Stimulated activated CD4-positive, alpha-beta T cell treated with anti-CD3 and anti-CD28 coated beads, TNF-alpha, amount 100 ng/mL, for 48 hours (primary cell): Measurements from ENCODE around the gene DMXL2.
"Not testable (repeated sequence)": the region's sequence is repeated elsewhere in the genome, so short reads cannot be mapped to it uniquely, and the experiment has no call there.

ENCODE experiments used
- DNase-seq, 3 donors: peaks; one replicate each; pipeline ENCODE4 v3.0.0-alpha.2; 2020; ENCODE audit warnings: low read depth in 3 of 3

Gene DMXL2

DNA sequence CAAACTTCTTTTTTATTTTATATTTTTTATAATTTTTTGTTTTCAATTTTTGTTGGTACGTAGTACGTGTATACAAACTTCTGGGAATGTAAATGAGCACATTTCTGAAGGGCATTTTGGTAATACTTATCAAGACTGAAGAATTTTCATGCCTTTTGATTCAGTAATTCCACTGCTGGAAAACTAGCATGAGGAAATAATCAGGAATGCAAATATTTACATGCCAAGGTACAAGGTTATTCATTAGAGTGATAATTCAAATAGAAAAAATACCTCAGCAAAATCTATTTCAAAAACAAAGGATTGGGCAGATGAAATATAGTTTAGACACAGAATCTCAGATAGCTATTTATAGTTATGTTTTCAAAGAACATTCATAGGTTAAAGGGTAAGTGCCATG lies 128.7 kb downstream of the DMXL2 start:
- no peak for DNase-seq

DNA sequence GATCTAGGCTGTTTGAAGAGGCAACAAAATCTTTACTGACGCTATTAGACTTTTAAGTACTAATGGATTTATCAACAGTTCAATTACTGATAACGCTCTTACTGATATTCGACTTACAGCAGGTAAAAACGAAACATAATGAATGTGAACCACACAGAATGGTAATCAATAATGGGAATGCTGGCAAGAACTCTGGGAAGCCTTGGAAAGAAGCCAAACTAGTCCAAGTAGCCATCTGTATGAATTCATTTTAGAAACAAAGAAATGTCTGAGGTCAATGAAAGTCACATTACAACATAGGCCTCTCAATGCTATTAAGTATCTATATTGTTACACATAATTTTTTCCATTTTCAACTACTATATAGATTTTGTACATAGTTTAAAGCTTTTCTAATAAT lies 130.0 kb downstream of the DMXL2 start:
- DNase-seq: no peak

DNA sequence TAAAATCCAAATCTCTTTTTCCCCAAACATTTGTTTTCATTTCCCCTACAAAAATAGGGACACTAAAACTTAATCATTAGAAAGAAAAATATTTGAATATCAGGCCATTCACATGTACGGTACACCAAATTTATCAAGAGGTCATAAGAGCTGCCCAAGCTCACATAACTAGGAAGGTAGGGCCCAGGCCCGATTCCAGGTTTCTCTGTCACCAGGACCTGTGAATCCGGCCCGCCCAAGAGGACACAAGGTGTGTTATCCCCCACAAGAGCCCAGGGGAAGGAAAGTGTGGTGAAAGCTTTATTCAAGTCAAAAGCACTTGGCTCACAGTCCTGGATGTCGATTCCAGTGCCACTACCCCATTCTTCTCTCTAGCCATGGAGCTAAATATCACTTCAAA lies 130.6 kb downstream of the DMXL2 start:
- DNase-seq: no peak

DNA sequence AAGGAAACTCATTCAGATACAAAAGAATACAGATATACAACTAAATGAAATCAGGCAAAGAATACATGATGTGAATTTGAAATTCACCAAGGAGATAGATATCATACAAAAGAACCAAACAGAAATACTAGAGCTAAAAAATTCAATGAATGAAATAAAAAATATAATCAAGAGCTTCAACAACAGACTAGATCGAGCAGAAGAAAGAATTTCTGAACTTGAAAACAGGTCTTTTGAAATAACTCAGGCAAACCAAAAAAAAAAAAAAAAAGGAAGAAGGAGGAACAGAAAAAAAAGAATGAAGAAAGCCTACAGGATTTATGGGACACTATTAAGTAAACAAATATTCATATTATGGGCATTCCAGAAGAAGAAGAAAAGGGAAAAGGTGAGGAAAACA lies 137.8 kb downstream of the DMXL2 start:
- no peak for DNase-seq

DNA sequence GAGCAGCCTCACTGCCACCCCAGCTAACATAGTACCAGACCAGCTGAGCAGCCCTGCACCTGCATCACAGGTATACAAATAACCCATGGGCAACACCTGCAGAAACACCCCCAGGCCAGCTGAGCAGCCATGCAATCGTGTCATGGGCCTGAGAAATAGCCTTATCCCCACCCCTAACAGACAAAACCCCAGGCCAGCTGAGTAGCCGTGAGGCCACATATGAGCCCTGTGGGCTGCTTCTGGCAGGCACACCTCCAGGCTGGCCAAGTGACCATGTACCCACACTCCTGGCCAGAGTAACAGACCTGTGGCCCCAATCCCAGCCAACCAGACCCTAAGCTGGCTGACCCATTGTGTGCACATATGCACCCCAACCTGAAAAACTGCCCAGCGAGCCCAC lies 138.6 kb downstream of the DMXL2 start:
- DNase-seq: no peak

DNA sequence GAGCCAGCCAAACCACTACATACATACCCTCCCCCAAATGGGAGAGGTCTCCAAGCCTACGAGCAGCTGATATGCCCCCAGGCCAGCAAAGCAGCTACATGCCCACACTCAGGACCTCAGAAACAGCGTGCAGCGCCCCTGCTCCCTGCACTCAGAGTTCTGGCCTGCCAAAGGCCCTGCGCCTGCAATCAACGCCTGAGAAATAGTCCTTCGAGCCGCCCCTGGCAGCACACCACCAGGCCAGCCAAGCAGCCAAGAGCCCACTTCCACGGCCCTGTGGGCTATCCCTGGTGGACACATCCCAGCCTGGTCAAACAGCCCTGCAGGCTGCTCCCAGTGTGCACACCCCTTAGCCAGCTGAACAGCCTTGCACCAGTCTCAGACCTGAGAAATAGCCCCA lies 139.1 kb downstream of the DMXL2 start:
- no peak for DNase-seq

DNA sequence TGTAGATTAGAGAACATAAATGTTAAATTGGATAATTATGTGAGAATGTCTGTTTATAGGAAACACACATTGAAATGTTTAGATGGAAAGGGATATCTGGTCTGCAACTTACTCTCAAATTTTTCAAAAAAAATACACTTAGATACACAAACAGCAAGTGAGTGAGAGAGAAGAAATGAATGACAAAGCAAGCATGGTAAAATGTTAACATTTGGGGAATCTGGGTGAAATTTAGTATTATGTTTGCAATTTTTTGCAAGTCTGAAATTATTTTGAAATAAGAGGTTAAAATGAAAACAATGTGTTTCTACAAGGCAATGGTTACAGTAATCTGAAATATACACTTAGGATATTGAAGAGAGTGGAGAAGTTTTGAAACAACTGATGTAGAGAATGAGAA lies 146.8 kb downstream of the DMXL2 start:
- DNase-seq: no peak

DNA sequence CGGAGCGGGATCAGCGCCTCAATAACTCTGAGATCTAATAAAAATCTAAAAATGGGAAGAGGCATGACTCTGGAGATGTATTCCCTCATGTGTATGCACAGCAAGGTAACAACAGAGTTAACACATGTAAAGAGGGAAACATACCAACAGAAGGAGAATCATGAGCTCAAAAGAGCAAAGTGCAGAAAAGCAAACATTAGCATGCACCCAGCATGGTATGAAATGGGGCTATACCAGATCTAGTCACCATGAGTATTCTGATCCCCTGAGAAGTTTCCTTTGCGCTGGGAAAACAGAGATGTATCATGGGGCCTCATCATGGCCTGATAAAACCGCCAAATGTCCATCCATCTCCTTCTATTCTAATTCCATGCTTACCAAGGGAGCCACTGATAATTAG lies 152.1 kb downstream of the DMXL2 start:
- no peak for DNase-seq

DNA sequence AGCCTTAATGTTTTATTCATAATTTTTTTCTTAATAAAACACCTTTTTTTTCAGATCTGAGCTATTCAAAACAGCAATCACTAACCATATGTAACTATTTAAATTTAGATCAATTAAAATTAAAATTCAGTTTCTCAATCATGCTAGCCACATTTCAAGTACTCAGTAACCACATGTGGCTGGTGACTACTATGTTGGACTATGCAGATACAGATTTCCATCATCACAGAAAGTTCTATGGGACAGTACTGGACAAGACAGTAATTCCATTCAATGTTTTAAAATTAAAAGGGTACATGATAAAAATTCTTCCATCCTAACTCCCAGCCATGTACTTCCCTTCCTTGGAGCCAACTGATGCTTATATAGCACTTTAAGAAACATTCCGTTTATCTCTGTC lies 161.8 kb downstream of the DMXL2 start:
- DNase-seq: no peak

DNA sequence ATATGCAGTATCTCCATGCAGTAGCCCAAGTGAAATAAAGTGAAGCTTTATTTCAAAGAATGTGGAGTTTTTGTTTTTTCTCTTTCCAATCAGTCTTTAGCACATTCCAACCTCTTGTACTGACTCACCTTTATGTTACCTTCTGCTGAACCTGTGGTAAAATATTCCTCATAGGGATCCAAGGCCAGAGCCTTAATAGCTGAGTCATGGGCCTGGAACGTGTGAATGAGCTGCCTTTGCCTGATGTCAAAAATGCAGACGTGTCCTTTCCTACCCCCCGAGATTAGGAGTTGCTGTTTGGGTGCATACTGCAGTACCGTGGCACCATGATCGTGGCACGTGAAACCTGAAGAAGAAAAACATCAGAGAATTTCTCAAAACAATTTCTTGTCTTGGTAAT lies 172.6 kb downstream of the DMXL2 start:
- DNase-seq: no peak

DNA sequence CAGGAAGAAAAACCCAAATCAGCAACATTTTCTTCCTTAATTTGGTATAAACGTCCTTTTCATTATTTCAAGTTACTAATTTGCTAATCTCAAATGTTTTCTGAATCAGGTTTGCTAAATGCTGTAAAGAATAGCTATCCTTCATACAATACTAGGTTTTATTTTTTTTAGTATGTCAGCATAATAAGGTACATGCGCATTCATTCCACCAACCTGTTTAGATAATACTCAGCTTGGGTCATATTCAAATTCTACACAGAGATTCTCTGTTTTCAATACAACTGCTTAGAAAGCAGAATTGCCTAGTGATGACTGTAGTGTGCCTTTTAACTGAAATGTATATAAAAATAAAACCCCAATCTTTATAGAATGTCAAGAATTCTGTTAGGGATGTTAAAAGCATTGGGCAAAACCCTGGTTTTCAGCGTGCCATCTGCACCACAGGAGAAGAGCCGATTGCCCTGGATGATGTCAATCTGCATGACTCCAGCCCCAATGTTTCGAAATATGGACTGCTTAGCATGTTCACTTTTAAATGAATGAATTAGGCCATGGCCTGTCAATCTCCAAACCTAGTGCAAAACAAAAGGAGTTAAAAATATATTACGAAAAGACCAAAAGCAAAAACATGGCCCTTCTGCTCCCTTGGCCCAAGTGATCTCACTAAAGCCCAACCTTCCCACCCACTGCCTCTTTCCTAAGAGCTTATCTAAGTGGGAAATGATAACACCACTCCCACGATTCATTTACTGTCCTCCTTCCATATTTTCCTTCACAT lies 173.8 kb downstream of the DMXL2 start:
- no peak for DNase-seq

DNA sequence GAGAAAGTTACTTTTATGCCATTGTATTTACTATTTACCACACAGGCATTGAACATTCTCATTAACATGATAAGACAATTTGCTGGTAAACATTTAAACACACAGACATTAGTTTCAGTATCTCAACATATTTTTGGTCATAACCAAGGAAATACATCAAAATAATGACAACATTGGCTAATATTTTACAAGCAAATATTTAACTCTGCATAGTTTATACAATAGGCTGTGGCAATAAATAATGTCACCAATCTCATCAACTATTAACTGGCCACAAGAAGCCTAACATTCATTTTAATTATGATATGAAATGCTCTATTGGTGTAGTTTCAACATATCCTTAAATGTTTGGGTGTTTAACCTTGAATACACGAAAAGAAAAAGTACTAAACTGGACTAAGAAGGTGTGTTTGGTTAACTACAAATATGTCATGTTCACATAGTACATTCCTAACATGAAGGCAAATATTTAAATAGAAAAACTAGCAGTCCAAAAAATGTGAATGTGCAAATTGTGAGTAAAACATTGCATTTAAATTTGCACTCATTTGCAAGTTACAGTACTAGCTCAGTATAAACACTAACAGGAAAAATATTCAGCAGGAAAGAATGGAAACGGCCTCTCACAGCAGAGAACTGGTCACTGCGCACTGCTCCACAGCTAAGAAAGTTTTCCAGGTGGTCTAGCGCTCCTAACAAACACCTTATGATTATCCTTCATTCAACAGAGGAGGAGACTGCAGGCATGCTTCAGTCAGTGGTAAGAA lies 174.5 kb downstream of the DMXL2 start:
- no peak for DNase-seq

DNA sequence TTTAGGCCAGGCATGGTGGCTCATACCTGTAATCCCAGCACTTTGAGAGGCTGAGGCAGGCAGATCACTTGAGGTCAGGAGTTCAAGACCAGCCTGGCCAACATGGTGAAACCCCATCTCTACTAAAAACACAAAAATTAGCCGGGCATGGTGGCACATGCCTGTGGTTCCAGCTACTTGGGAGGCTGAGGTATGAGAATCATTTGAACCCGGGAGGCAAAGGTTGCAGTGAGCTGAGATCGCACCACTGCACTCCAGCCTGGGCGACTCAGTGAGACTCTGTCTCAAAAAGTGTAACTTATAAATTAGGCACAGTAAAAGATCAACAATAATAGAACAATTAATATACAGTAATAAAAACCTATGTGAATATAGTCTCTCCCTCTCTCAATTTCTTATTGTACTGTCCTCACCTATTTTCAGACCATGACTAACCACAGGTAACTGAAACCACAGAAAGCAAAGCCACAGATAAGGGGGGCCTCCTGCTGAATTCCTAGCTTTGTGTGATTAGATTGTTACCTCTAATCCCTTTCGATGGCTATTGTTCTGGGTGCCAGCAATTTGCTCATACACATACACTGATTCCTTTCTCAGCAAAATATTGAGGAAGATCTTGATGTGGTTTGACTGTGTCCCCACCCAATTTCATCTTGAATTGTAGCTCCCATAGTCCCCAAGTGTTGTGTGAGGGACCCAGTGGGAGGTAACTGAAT lies 176.4 kb downstream of the DMXL2 start:
- not testable (repeated sequence) for DNase-seq

DNA sequence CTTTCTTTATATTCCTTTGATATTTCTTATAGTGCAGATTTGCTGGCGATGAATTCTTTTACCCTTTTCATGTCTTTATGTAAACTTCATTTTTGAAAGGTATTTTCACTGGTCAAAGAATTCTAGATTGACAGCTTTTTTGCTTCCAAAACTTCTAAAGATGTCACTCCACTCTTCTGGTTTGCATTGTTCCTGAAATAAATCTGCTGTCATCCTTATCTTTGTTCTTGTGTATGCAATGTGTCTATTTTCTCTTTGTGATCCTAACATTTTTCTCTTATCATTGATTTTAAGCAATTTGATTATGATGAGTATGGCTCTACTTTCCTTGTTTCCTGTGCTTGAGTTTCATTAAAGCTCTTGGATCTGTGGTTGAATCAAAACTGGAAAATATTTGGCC lies 177.8 kb downstream of the DMXL2 start:
- no peak for DNase-seq

DNA sequence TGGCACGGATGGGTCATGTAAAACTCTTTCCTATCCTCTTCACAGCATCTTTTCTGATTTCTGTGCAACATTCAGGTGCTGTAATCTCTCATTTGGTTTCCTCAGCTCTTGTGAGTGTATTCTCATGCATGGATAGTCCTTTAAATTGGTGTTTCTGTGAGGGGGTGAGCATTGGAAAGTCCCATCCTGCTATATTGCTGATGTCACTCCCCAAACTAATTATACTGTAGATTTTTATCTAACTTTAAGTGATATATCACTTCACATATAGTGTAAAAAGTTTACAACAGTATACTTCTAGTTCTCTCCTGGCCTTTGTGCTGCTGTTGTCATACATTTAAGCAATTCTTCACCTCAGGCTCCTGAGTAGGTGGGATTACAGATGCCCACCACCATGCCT lies 178.5 kb downstream of the DMXL2 start:
- no peak for DNase-seq

DNA sequence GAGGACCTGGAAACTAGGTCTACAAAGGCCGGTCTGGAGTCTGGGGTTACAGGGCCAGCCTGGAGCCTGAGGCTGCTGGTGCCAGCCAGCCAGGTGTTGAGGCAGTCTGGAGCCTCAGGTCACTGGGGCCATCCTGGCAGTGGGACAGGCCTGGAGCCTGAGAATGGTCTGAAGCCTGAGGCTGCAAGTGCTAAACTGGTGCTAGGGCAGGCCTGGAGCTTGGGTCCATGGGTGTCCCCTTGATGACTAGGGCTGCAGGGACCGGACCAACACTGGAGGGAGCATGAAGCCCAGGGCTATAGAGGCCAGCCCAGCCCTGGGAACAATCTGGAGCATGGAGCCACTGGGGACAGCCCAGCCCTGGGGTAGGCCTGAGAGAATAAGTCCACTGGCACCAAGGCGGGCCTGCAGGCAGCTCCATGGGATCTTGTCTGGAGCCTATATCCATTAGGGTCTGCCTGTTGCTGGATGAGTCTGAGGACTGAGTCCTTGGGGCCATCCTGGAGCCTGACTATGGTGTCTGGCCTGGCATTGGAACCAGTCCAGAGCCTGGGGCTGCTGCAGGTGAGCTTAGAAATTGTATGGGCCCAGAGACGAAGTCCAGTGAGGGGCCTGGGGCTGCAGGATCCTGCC lies 179.2 kb downstream of the DMXL2 start:
- no peak for DNase-seq

DNA sequence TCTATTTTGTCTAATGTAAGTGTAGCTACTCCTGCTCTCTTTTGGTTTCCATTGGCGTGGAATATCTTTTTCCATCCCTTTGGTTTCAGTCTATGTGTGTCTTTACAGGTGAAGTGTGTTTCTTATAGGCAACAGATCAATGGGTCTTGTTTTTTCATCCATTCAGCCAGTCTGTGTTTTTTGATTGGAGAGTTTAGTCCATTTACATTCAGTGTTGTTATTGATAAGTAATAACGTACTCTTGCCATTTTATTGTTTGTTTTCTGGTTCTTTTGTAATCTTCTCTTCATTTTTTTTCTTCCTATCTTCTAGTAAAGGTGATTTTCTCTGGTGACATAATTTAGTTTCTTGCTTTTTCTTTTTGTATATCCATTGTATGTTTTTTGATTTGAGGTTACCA lies 184.0 kb downstream of the DMXL2 start:
- DNase-seq: no peak

DNA sequence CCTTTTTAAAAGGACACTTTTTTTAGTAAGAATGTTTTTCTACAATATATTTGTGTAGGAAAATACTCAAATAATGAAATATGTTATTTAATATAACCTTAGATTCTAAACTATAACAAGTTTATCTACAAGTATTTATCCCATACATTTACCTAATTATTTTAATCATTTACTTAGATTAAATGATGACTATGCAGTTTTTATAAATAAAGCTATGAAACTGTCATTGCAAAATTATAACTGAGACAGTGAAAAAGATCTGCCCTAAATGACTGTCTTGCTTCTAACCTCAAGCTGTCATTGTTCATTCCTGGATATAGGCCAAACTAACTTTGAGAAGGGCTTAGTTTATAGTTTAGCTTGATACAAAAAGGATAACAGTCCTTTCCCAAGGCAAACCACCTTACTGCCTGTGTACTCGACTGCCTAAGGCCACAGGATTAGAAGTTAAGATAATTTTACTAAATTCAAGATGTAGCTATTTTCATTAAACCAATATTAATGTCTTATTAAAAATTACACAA lies 197.0 kb downstream of the DMXL2 start:
- DNase-seq: no peak

DNA sequence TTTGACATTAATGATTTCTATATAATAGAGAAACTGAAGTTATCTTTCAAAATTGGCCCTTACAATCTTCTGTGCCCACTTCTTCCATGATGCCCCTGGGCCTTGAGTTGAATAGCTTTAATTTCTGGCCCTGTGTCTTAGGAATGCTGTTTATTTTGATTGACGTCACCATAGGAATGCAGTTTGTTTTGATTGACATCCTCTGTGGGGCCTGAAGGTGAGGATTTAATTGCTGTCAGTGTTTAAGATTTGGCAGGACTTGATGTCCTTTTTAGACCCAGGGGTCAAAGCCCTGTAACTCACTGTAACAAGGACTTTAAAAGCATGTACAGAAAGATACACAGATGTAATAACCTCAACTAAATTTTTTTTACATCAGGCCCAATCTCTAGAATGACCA lies 197.8 kb downstream of the DMXL2 start:
- no peak for DNase-seq

DNA sequence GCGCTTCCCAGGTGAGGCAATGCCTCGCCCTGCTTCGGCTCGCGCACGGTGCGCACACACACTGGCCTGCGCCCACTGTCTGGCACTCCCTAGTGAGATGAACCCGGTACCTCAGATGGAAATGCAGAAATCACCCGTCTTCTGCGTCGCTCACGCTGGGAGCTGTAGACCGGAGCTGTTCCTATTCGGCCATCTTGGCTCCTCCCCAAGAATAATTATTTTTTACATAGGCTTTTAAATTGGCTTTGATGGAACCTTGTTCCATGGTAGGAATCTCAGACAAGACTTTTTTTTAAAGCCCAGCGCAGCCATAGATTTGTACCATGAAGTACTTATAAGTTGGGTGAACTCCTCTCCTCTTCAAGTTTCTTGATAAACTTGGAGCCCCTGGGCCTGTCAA lies 199.5 kb downstream of the DMXL2 start:
- DNase-seq: not testable (repeated sequence)

DNA sequence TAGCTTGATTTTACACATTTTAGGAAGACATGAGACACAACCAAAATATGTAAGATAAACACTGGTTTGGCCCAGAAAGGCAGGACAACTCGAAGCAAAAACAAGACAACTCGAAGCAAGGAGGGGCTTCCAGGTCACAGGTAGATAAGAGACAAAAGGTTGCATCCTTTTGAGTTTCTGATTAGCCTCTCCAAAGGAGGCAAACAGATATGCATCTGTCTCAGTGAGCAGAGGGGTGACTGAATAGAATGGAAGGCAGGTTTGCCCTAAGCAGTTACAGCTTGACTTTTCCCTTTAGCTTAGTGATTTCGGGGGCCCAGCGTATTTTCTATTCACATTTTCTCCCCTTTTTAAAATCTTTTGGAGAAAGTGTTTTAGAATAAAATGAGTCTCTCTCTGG lies 206.4 kb downstream of the DMXL2 start:
- no peak for DNase-seq

DNA sequence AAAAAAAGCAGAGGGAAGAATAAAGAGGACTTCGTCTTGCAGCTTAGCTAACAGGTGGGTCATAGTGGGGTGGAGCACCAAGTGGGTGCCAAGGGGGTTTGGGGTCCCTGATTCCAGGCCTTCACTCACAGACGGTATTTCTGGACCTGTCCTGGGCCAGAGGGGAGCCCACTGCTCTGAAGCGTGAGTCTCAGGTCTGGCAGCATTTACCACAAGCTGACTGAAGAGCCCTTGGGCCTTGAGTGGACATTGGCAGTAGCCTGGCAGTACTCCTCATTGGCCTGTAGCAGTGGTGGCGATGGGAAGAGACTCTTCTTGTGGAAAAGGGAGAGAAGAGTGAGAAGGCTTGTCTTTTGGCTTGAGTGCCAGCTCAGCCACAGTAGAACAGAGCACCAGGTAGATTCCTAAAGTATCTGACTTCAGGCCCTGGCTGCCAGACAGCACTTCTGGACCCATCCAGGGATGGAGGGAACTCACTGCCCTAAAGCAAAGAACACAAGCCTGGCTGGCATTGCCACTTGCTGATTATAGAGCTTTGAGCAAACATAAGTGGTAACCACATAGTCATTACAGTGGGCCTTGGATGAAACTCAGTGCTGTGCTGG lies 208.2 kb downstream of the DMXL2 start:
- no peak for DNase-seq
